Natural killer cell (primary cell): ENCODE data around the gene PRIMA1. TPM values are rescaled to one million over a fixed set of nuclear protein-coding genes. Genes with fewer than 3 reads are reported as not detected.

Experiments
- ATAC-seq, 3 donors: fragments of 150-1000 bp in 2 of 3; fragments of 200-7000 bp in 1 of 3; cut with Tn5 transposase; 1 replicate in 1 of 3; 2 replicates in 2 of 3; pipeline ENCODE4 v1.10.0; 2021; ENCODE audit warnings: mild to moderate bottlenecking in 2 of 3, moderate library complexity in 2 of 3
- DNase-seq, 2 donors: peaks; one replicate each; pipeline versions ENCODE4 v3.0.0 to v3.0.0-alpha.2; 2013 to 2021; ENCODE audit warnings: mixed read lengths in 1 of 2
- H3K27ac ChIP-seq: one replicate; pipeline ENCODE4 v1.5.1; 2013; ENCODE audit warnings: mild to moderate bottlenecking, low read length
- H3K27me3 ChIP-seq: one replicate; pipeline ENCODE4 v1.6.1; 2013; ENCODE audit warnings: low read length; ENCODE audit not compliant: control insufficient read depth, insufficient read depth
- H3K36me3 ChIP-seq: one replicate; pipeline ENCODE4 v1.6.1; 2013; ENCODE audit warnings: low read length; ENCODE audit not compliant: control insufficient read depth, insufficient read depth
- H3K4me1 ChIP-seq: one replicate; pipeline ENCODE4 v1.6.1; 2013; ENCODE audit warnings: low read length; ENCODE audit not compliant: control insufficient read depth, insufficient read depth
- H3K4me3 ChIP-seq: one replicate; pipeline ENCODE4 v1.5.1; 2013; ENCODE audit warnings: low read length
- H3K9me3 ChIP-seq: one replicate; pipeline ENCODE4 v1.6.1; 2013; ENCODE audit warnings: low read length; ENCODE audit not compliant: control insufficient read depth, insufficient read depth
- H3K27ac Mint-ChIP-seq, 2 donors: one replicate each; pipeline ENCODE4 v1.8.0; 2022; ENCODE audit warnings: mild to moderate bottlenecking in 2 of 2, mixed read lengths in 2 of 2, moderate library complexity in 1 of 2
- H3K27me3 Mint-ChIP-seq, 2 donors: one replicate each; pipeline ENCODE4 v1.8.0; 2022; ENCODE audit warnings: low read depth in 2 of 2, mixed read lengths in 2 of 2
- H3K36me3 Mint-ChIP-seq: one replicate; pipeline ENCODE4 v1.8.0; 2022; ENCODE audit warnings: mixed read lengths
- H3K4me1 Mint-ChIP-seq, 2 donors: one replicate each; pipeline ENCODE4 v1.8.0; 2022; ENCODE audit warnings: mixed read lengths in 2 of 2
- H3K4me3 Mint-ChIP-seq: one replicate; pipeline ENCODE4 v1.8.0; 2022; ENCODE audit warnings: mild to moderate bottlenecking, moderate library complexity, mixed read lengths
- H3K9me3 Mint-ChIP-seq, 2 donors: one replicate each; pipeline ENCODE4 v1.8.0; 2022; ENCODE audit warnings: mixed read lengths in 2 of 2
- CTCF ChIP-seq: fragments of 200-600 bp; IDR thresholded peaks from one replicate; pipeline ENCODE4 v1.8.0; 2022; ENCODE audit warnings: antibody characterized with exemption
- WGBS: methylation state at CpG from one replicate; pipeline ENCODE4 v1.1.7; 2013; ENCODE audit warnings: missing lambda C conversion rate; ENCODE audit not compliant: insufficient coverage; 5-methylcytosine and 5-hydroxymethylcytosine counted together
- intact Hi-C: fragments of 100-400 bp; cut with micrococcal nuclease; formaldehyde crosslinking; loops from one replicate; pipeline ENCODE4 v1.14.2; 2022
- total RNA-seq, 4 donors: library from RNA; stranded (reverse); fragments of 120-200 nt in 1 of 4; gene quantifications; one replicate each; pipeline versions ENCODE4 v1.2.3 to v1.2.4, GENCODE V29; 2013 to 2022

The PRIMA1 gene
- total RNA-seq, 3 donors from 2014 or later (not counting 1 experiment from before 2014, with no cell fraction given): not detected

- Mint-ChIP-seq H3K27ac (no peak overlapping the region), H3K4me3 (no peak overlapping the region), H3K36me3 (no peaks in the 10 kb centered on the region), H3K4me1 (no peaks in the 10 kb centered on the region), H3K27me3 (peaks cover 7 to 34% of the 10 kb centered on the region in 2 donors), H3K9me3 (no peaks in the 10 kb centered on the region)
- WGBS: 80% methylated on average over 1 of the region's 2 CpGs
- intact Hi-C loops: no loop called here
- no peak for TF ChIP-seq CTCF
- Histone ChIP-seq H3K4me3 (no peak overlapping the region), H3K9me3 (no peaks in the 10 kb centered on the region), H3K27me3 (no peaks in the 10 kb centered on the region), H3K27ac (no peak overlapping the region), H3K36me3 (no peaks in the 10 kb centered on the region), H3K4me1 (no peaks in the 10 kb centered on the region)
- ATAC-seq (no peak), DNase-seq (no peak)
These were observed 105.8 kb downstream of the PRIMA1 start for GRCh38 chr14:93682459-93682858.

- no peaks in the 10 kb centered on the region for H3K9me3 Mint-ChIP-seq
- no peak overlapping the region for H3K27ac ChIP-seq
- WGBS: 87% methylated on average over 2 of the region's 2 CpGs
- no peaks in the 10 kb centered on the region for H3K36me3 Mint-ChIP-seq
- no peaks in the 10 kb centered on the region for H3K27me3 ChIP-seq
- TF ChIP-seq CTCF: no peak
- no peak overlapping the region for H3K4me3 Mint-ChIP-seq
- H3K4me1 ChIP-seq: no peaks in the 10 kb centered on the region
- ATAC-seq (no peak), DNase-seq (no peak)
- no peak overlapping the region for H3K27ac Mint-ChIP-seq
- H3K4me1 Mint-ChIP-seq: no peaks in the 10 kb centered on the region
- H3K27me3 Mint-ChIP-seq: peaks cover 11 to 20% of the 10 kb centered on the region in 2 donors
- no peak overlapping the region for H3K4me3 ChIP-seq
- no peaks in the 10 kb centered on the region for H3K36me3 ChIP-seq
- intact Hi-C loops: no loop called here
- H3K9me3 ChIP-seq: no peaks in the 10 kb centered on the region
These were observed 111.8 kb downstream of the PRIMA1 start for GRCh38 chr14:93676416-93676958.

- Histone ChIP-seq H3K4me1 (no peaks in the 10 kb centered on the region), H3K27ac (no peak overlapping the region), H3K36me3 (no peaks in the 10 kb centered on the region), H3K27me3 (no peaks in the 10 kb centered on the region), H3K9me3 (no peaks in the 10 kb centered on the region), H3K4me3 (no peak overlapping the region)
- Mint-ChIP-seq H3K9me3 (no peaks in the 10 kb centered on the region), H3K4me3 (no peak overlapping the region), H3K36me3 (no peaks in the 10 kb centered on the region), H3K4me1 (no peaks in the 10 kb centered on the region), H3K27me3 (peaks cover 11 to 23% of the 10 kb centered on the region in 2 donors), H3K27ac (no peak overlapping the region)
- no peak for TF ChIP-seq CTCF
- no peak for ATAC-seq
- no peak for DNase-seq
- intact Hi-C loops: no loop called here
These were observed 112.6 kb downstream of the PRIMA1 start for GRCh38 chr14:93675651-93676050.

- no peak for DNase-seq
- no peak for TF ChIP-seq CTCF
- intact Hi-C loops: no loop called here
- H3K36me3 Mint-ChIP-seq: no peaks in the 10 kb centered on the region
- H3K27ac Mint-ChIP-seq: no peak overlapping the region
- WGBS: 85% methylated on average over 1 of the region's 1 CpG
- H3K27me3 ChIP-seq: no peaks in the 10 kb centered on the region
- H3K4me1 Mint-ChIP-seq: no peaks in the 10 kb centered on the region
- H3K4me3 ChIP-seq: no peak overlapping the region
- H3K4me1 ChIP-seq: no peaks in the 10 kb centered on the region
- no peak for ATAC-seq
- no peak overlapping the region for H3K27ac ChIP-seq
- no peaks in the 10 kb centered on the region for H3K36me3 ChIP-seq
- H3K9me3 Mint-ChIP-seq: no peaks in the 10 kb centered on the region
- peaks cover 15 to 23% of the 10 kb centered on the region in 2 donors for H3K27me3 Mint-ChIP-seq
- H3K9me3 ChIP-seq: no peaks in the 10 kb centered on the region
- H3K4me3 Mint-ChIP-seq: no peak overlapping the region
These were observed 113.9 kb downstream of the PRIMA1 start for GRCh38 chr14:93674343-93674742.
